Activated B cell treated with CpG ODN at 0.5 μM for 24 hours (primary cell): Measurements from ENCODE around the gene PHC2. TPM values are rescaled to one million over a fixed set of nuclear protein-coding genes. Genes with fewer than 3 reads are reported as not detected.

ENCODE experiments used
- ATAC-seq: fragments of 200-7000 bp; cut with Tn5 transposase; one replicate; pipeline ENCODE4 v1.10.0; 2021; ENCODE audit warnings: low read depth, mild to moderate bottlenecking, moderate library complexity
- CTCF ChIA-PET: fragments of 350-600 bp; sonication (Branson Sonifier 250); formaldehyde crosslinking; loops from one replicate; lab custom pipeline; 2021; ENCODE audit warnings: antibody characterized with exemption; lab: Charles Lee
- POLR2A ChIA-PET: fragments of 350-600 bp; sonication (Branson Sonifier 250); formaldehyde crosslinking; loops from one replicate; lab custom pipeline; 2021; ENCODE audit warnings: antibody characterized with exemption; lab: Charles Lee
- DNase-seq: peaks from one replicate; pipeline ENCODE4 v3.0.0; 2022
- H3K27ac Mint-ChIP-seq: one replicate; pipeline ENCODE4 v1.8.0; 2020; ENCODE audit warnings: mixed read lengths
- H3K27me3 Mint-ChIP-seq: one replicate; pipeline ENCODE4 v1.8.0; 2021; ENCODE audit warnings: mixed read lengths
- H3K36me3 Mint-ChIP-seq: one replicate; pipeline ENCODE4 v1.8.0; 2021; ENCODE audit warnings: low read depth, mixed read lengths
- H3K4me1 Mint-ChIP-seq: one replicate; pipeline ENCODE4 v1.8.0; 2021; ENCODE audit warnings: mixed read lengths
- H3K4me3 Mint-ChIP-seq: one replicate; pipeline ENCODE4 v1.8.0; 2020; ENCODE audit warnings: mild to moderate bottlenecking, mixed read lengths
- H3K9me3 Mint-ChIP-seq: one replicate; pipeline ENCODE4 v1.8.0; 2020; ENCODE audit warnings: mixed read lengths
- intact Hi-C: fragments of 100-400 bp; cut with micrococcal nuclease; formaldehyde crosslinking; loops from one replicate; pipeline ENCODE4 v1.15.1; 2024
- total RNA-seq: library from RNA; stranded (reverse); gene quantifications from 2 replicates; pipeline ENCODE4 v1.2.3, GENCODE V29; 2022
- TF ChIP-seq, protein P1 (sequence below): fragments of 200-600 bp; IDR thresholded peaks from one replicate; pipeline ENCODE4 v1.8.0; 2022; ENCODE audit warnings: antibody characterized with exemption, mild to moderate bottlenecking

PHC2 gene
- total RNA-seq, 1 donor from 2014 or later, result 16.4 TPM

DNA sequence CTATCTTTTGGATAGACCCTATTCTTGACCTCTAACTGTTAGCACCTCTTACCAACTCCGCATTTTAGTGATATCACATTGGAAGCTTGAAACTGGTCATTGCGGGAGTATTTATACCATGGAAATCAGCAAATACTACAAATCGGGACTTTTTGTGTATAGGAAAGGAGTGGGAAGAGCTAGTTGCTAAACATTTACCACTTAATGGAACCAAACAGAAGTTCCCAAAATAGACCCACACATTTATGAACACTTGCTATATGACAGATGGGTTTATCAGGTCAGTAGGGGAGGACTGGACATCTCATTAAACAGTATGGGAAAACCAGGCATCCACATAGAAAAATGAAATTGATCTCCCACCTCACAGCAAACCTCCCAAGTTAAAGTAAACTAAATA, 29.4 kb downstream of the PHC2 start:
- no peak overlapping the region for H3K27ac Mint-ChIP-seq
- ChIA-PET CTCF (no interaction called here), POLR2A (no interaction called here)
- H3K4me3 Mint-ChIP-seq, result no peak overlapping the region
- intact Hi-C loops, result no loop called here
- H3K9me3 Mint-ChIP-seq, result no peaks in the 10 kb centered on the region
- DNase-seq, result no peak
- TF ChIP-seq, protein P1, sequence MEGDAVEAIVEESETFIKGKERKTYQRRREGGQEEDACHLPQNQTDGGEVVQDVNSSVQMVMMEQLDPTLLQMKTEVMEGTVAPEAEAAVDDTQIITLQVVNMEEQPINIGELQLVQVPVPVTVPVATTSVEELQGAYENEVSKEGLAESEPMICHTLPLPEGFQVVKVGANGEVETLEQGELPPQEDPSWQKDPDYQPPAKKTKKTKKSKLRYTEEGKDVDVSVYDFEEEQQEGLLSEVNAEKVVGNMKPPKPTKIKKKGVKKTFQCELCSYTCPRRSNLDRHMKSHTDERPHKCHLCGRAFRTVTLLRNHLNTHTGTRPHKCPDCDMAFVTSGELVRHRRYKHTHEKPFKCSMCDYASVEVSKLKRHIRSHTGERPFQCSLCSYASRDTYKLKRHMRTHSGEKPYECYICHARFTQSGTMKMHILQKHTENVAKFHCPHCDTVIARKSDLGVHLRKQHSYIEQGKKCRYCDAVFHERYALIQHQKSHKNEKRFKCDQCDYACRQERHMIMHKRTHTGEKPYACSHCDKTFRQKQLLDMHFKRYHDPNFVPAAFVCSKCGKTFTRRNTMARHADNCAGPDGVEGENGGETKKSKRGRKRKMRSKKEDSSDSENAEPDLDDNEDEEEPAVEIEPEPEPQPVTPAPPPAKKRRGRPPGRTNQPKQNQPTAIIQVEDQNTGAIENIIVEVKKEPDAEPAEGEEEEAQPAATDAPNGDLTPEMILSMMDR, result no peak
- H3K4me1 Mint-ChIP-seq, result no peaks in the 10 kb centered on the region
- H3K36me3 Mint-ChIP-seq, result no peaks in the 10 kb centered on the region
- peaks cover 16% of the 10 kb centered on the region for H3K27me3 Mint-ChIP-seq
- ATAC-seq, result no peak

DNA sequence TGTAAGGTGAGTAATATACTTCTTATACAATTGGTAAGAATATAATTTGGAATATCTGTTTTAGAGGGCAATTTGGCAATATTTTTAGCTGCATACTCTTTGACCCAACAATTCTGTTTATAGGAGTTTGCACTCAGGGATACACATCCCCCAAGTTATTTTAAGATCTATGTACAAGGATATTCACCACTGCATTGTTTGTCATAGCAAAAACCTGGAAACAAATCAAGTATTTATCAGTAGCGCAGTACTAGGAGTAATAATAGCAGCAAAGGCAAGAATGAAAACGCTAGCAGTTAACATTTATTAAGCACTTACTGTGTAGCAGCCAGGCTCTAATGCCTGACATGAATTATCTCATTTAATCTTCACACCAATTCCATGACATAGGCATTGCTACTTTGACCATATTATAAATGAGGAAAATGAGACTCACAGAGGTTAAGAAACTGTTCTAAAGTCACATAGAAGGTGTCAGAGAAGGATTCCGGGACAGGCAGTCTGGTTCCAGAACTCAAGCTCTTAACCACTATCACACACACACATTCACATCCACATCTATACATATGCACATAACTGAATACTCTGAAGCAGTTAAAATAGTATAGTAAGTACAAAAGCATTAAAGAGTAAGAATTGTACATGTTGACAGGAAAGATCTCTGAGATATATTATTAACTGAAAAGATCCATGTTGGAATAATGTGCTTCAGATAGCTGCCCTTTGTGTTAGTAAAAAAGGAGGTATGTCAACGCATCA, 30.6 kb downstream of the PHC2 start:
- Mint-ChIP-seq H3K9me3 (no peaks in the 10 kb centered on the region), H3K4me1 (no peaks in the 10 kb centered on the region), H3K4me3 (no peak overlapping the region), H3K27me3 (peaks cover 11% of the 10 kb centered on the region), H3K36me3 (no peaks in the 10 kb centered on the region), H3K27ac (no peak overlapping the region)
- CTCF ChIA-PET, result no interaction called here
- TF ChIP-seq, protein P1, result no peak
- no peak for ATAC-seq
- DNase-seq, result no peak
- intact Hi-C loops, result no loop called here
- POLR2A ChIA-PET, result no interaction called here

GRCh38 chr1:33399375-33399774, 31.5 kb downstream of the PHC2 start:
- no peaks in the 10 kb centered on the region for H3K36me3 Mint-ChIP-seq
- intact Hi-C loops, result no loop called here
- ChIA-PET POLR2A (no interaction called here), CTCF (no interaction called here)
- no peak overlapping the region for H3K27ac Mint-ChIP-seq
- ATAC-seq (no peak), DNase-seq (no peak)
- H3K4me3 Mint-ChIP-seq, result no peak overlapping the region
- H3K27me3 Mint-ChIP-seq, result peaks cover 9% of the 10 kb centered on the region
- TF ChIP-seq, protein P1, result no peak
- H3K4me1 Mint-ChIP-seq, result no peaks in the 10 kb centered on the region
- no peaks in the 10 kb centered on the region for H3K9me3 Mint-ChIP-seq

GRCh38 chr1:33397994-33398393, 32.9 kb downstream of the PHC2 start:
- no peak overlapping the region for H3K27ac Mint-ChIP-seq
- H3K4me1 Mint-ChIP-seq, result no peaks in the 10 kb centered on the region
- no peak overlapping the region for H3K4me3 Mint-ChIP-seq
- DNase-seq, result no peak
- H3K36me3 Mint-ChIP-seq, result no peaks in the 10 kb centered on the region
- ChIA-PET POLR2A (no interaction called here), CTCF (no interaction called here)
- no peak for ATAC-seq
- intact Hi-C loops, result no loop called here
- peaks cover 14% of the 10 kb centered on the region for H3K27me3 Mint-ChIP-seq
- TF ChIP-seq, protein P1, result no peak
- no peaks in the 10 kb centered on the region for H3K9me3 Mint-ChIP-seq

DNA sequence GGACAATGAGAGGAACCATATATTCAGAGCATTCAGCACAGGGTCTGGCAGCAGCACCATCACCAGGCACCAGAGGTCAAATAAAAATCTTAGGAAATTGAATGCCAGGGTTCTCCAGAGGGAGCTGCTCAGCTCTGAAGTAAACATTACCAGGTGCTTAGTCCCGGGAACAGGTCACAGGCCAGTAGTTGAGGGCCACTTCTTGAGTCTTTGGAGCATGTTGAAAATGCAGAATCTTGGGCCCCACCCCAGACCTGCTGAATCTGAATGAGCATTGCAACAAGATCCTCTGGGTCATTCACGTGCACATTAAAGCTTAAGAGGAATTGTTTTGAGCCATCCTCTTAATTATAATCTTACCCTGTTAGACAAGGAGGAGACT, 33.8 kb downstream of the PHC2 start:
- Mint-ChIP-seq H3K4me1 (no peaks in the 10 kb centered on the region), H3K27me3 (peaks cover 21% of the 10 kb centered on the region), H3K9me3 (no peaks in the 10 kb centered on the region), H3K27ac (no peak overlapping the region), H3K4me3 (no peak overlapping the region), H3K36me3 (no peaks in the 10 kb centered on the region)
- ChIA-PET CTCF (no interaction called here), POLR2A (no interaction called here)
- DNase-seq (no peak), ATAC-seq (no peak)
- TF ChIP-seq, protein P1, result no peak
- intact Hi-C loops, result no loop called here
